Keratinocyte (primary cell): Measurements from ENCODE around the gene ARHGAP28. TPM values are rescaled to one million over a fixed set of nuclear protein-coding genes. Genes with fewer than 3 reads are reported as not detected.

Experiments used
- DNase-seq: peaks from one replicate; pipeline ENCODE4 v3.0.0-alpha.2; 2011; ENCODE audit warnings: low read depth, missing footprints, low spot score
- FAIRE-seq: peaks from 2 replicates; lab custom pipeline; 2011; peaks lifted over from hg19 to GRCh38; lab: Jason Lieb, UNC
- H2AFZ ChIP-seq: 2 replicates; pipeline ENCODE4 v1.6.0; 2012; ENCODE audit warnings: low read length, control low read depth, inconsistent platforms; ENCODE audit not compliant: control insufficient read depth
- H3K27ac ChIP-seq: 2 replicates; pipeline ENCODE4 v1.5.1; 2011; ENCODE audit warnings: low read length; ENCODE audit not compliant: control insufficient read depth, insufficient read depth
- H3K27me3 ChIP-seq: 3 replicates; pipeline ENCODE4 v1.6.0; 2011; ENCODE audit warnings: low read length; ENCODE audit not compliant: control insufficient read depth, insufficient read depth; ENCODE audit errors: extremely low read depth
- H3K36me3 ChIP-seq, 2 experiments: 2 replicates in 1 of 2; 3 replicates in 1 of 2; pipeline ENCODE4 v1.5.1; 2011; ENCODE audit warnings: low read length in 2 of 2, mild to moderate bottlenecking in 1 of 2; ENCODE audit not compliant: control insufficient read depth in 2 of 2, insufficient read depth in 2 of 2; ENCODE audit errors: extremely low read depth in 1 of 2
- H3K4me1 ChIP-seq: 3 replicates; pipeline ENCODE4 v1.5.1; 2011; ENCODE audit warnings: low read length; ENCODE audit not compliant: control insufficient read depth, insufficient read depth; ENCODE audit errors: extremely low read depth
- H3K4me2 ChIP-seq: 3 replicates; pipeline ENCODE4 v1.6.0; 2011; ENCODE audit warnings: low read depth, low read length; ENCODE audit not compliant: control insufficient read depth, insufficient read depth; ENCODE audit errors: extremely low read depth
- H3K4me3 ChIP-seq, 3 experiments: fragments of 200-600 bp in 1 of 3; sonication (generic) in 1 of 3; 2 replicates in 2 of 3; 3 replicates in 1 of 3; pipeline ENCODE4 v1.5.1; 2011 to 2016; ENCODE audit warnings: low read length in 3 of 3, mild to moderate bottlenecking in 3 of 3, control low read depth in 2 of 3, inconsistent platforms in 1 of 3, low read depth in 1 of 3, mixed read lengths in 1 of 3, mixed run types in 1 of 3, moderate library complexity in 1 of 3; ENCODE audit not compliant: control insufficient read depth in 2 of 3, insufficient read depth in 2 of 3; ENCODE audit errors: extremely low read depth in 1 of 3
- H3K79me2 ChIP-seq: 2 replicates; pipeline ENCODE4 v1.6.0; 2012; ENCODE audit warnings: low read length; ENCODE audit not compliant: control insufficient read depth, insufficient read depth
- H3K9ac ChIP-seq: 3 replicates; pipeline ENCODE4 v1.6.0; 2011; ENCODE audit warnings: low read length; ENCODE audit not compliant: control insufficient read depth, insufficient read depth; ENCODE audit errors: extremely low read depth
- H3K9me1 ChIP-seq: 3 replicates; pipeline ENCODE4 v1.6.0; 2011; ENCODE audit warnings: low read length; ENCODE audit not compliant: control insufficient read depth, insufficient read depth; ENCODE audit errors: extremely low read depth
- H3K9me3 ChIP-seq: 2 replicates; pipeline ENCODE4 v1.5.1; 2012; ENCODE audit warnings: low read depth, low read length; ENCODE audit not compliant: control insufficient read depth
- H4K20me1 ChIP-seq: 3 replicates; pipeline ENCODE4 v1.6.0; 2011; ENCODE audit warnings: low read length; ENCODE audit not compliant: control insufficient read depth, insufficient read depth; ENCODE audit errors: extremely low read depth
- EZH2 ChIP-seq: IDR thresholded peaks from one replicate; pipeline ENCODE4 v1.6.1; 2012; ENCODE audit warnings: inconsistent platforms, mild to moderate bottlenecking, low read length, moderate library complexity
- dilution Hi-C: fragments of 300-500 bp; cut with MboI; formaldehyde crosslinking; loops from one replicate; pipeline ENCODE4 v1.7.0; 2020; ENCODE audit warnings: low sequenced_read_pairs; ENCODE audit not compliant: extremely low pct_ligation_motif_present
- polyA plus RNA-seq, 5 experiments: library from polyadenylated mRNA; depleted of rRNA in 3 of 5; stranded (reverse) in 3 of 5; stranded (forward) in 1 of 5; unstranded in 1 of 5; fragments of >200 nt; gene quantifications; 1 replicate in 1 of 5; 2 replicates in 3 of 5; 3 replicates in 1 of 5; pipeline versions ENCODE4 v1.2.1 to v1.2.3, GENCODE V29; 2011 to 2012; ENCODE audit warnings: missing spikeins in 2 of 5, low read depth in 1 of 5, low replicate concordance in 1 of 5
- TF ChIP-seq, protein P1 (sequence below), 3 experiments: IDR thresholded peaks in 1 of 3; conservative IDR thresholded peaks in 1 of 3; optimal IDR thresholded peaks in 1 of 3; 2 replicates in 2 of 3; 3 replicates in 1 of 3; pipeline versions ENCODE3 to v1.5.1; 2011; ENCODE audit warnings: low read length in 3 of 3, mild to moderate bottlenecking in 3 of 3, moderate library complexity in 2 of 3, control low read depth in 1 of 3, inconsistent platforms in 1 of 3; ENCODE audit not compliant: insufficient read depth in 2 of 3; ENCODE audit errors: extremely low read depth in 1 of 3

The ARHGAP28 gene
- polyA plus RNA-seq, 1 donor (not counting 4 experiments of a cell fraction or from before 2014, with no cell fraction given), result 0.43 TPM

DNA sequence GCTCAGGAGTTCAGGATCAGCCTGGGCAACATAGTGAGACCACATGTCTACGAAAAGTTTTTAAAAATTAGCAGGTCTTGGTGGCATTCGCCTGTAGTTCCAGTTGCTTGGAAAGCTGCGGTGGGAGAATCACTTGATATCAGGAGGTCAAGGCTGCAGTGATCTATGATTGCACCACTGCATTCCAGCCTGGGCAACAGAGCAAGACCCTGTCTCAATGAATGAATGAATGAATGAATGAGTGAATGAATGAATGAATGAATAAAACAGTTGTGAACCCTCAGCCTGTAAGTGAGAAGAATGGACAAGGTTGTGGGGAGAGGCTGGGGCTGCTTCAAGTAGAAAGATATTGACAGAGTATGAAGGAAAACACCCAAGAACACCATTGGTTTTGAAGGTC, 48.0 kb downstream of the ARHGAP28 start:
- FAIRE-seq, result no peak
- no peak overlapping the region for H3K4me3 ChIP-seq
- dilution Hi-C loops, result no loop called here
- no peaks in the 10 kb centered on the region for H3K9me3 ChIP-seq
- no peak overlapping the region for H3K27ac ChIP-seq
- H3K27me3 ChIP-seq, result no peaks in the 10 kb centered on the region
- no peak for DNase-seq
- H3K4me1 ChIP-seq, result peaks cover 8% of the 10 kb centered on the region
- no peaks in the 10 kb centered on the region for H3K9me1 ChIP-seq
- no peaks in the 10 kb centered on the region for H3K79me2 ChIP-seq
- no peak overlapping the region for H3K4me2 ChIP-seq
- H3K9ac ChIP-seq, result no peak overlapping the region
- no peak overlapping the region for H2AFZ ChIP-seq
- H4K20me1 ChIP-seq, result no peaks in the 10 kb centered on the region
- no peaks in the 10 kb centered on the region for H3K36me3 ChIP-seq
- no peak for TF ChIP-seq EZH2
- TF ChIP-seq, protein P1, sequence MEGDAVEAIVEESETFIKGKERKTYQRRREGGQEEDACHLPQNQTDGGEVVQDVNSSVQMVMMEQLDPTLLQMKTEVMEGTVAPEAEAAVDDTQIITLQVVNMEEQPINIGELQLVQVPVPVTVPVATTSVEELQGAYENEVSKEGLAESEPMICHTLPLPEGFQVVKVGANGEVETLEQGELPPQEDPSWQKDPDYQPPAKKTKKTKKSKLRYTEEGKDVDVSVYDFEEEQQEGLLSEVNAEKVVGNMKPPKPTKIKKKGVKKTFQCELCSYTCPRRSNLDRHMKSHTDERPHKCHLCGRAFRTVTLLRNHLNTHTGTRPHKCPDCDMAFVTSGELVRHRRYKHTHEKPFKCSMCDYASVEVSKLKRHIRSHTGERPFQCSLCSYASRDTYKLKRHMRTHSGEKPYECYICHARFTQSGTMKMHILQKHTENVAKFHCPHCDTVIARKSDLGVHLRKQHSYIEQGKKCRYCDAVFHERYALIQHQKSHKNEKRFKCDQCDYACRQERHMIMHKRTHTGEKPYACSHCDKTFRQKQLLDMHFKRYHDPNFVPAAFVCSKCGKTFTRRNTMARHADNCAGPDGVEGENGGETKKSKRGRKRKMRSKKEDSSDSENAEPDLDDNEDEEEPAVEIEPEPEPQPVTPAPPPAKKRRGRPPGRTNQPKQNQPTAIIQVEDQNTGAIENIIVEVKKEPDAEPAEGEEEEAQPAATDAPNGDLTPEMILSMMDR (optimal IDR thresholded peaks at IDR 0.05 in 1 of 3, IDR thresholded peaks at IDR 0.05 in 1 of 3, conservative IDR thresholded peaks at IDR 0.05 in 1 of 3; ENCODE audit: extremely low read depth in 1 of 3, insufficient read depth in 2 of 3, low read length in 3 of 3), result no peak

DNA sequence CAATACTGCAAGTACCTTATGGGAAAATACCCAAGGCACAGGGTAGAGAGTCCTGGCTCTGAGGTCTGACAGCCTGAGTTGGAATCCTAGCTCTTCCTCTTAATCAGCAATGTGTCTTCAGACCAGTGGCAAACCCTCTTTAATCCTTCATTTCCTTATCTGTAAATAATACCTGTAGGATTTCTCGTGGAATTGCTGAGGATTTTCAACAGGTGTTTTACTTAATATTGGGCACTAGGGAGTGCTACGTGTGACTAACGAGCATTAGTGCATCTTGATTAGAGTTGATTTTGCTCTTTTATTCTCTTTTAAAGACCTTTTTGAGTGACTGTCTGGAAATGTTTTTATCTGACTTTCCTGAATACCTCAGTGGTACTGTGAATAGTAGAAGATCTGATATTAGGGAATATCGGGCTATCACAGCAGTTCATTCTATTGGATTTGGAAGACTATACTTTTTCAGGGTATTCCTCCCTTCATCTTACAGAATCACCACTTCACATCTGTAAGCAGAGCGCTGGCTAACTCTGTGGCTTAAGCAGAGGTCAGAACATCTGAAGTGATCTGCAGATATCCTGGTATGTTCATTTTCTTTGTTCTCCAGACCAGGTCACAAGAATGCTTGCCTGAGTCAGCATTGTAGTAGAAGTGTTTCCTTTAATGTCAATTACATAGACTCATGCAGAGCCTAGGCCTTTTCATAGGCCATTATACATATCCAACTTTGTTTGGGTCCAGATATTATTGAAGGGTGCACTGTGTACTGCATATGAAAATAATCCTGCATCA, 49.1 kb downstream of the ARHGAP28 start:
- Histone ChIP-seq H3K4me2 (no peak overlapping the region), H3K9ac (no peak overlapping the region), H4K20me1 (no peaks in the 10 kb centered on the region), H3K4me1 (peaks cover 8% of the 10 kb centered on the region), H3K9me3 (no peaks in the 10 kb centered on the region), H3K27ac (no peak overlapping the region), H3K9me1 (no peaks in the 10 kb centered on the region), H2AFZ (no peak overlapping the region), H3K79me2 (no peaks in the 10 kb centered on the region), H3K36me3 (no peaks in the 10 kb centered on the region), H3K4me3 (no peak overlapping the region), H3K27me3 (no peaks in the 10 kb centered on the region)
- no peak for DNase-seq
- no peak for TF ChIP-seq EZH2
- TF ChIP-seq, protein P1 (optimal IDR thresholded peaks at IDR 0.05 in 1 of 3, IDR thresholded peaks at IDR 0.05 in 1 of 3, conservative IDR thresholded peaks at IDR 0.05 in 1 of 3; ENCODE audit: extremely low read depth in 1 of 3, insufficient read depth in 2 of 3, low read length in 3 of 3), result no peak
- FAIRE-seq, result no peak
- dilution Hi-C loops, result no loop called here
